K562 (cell line): ENCODE results near the gene NT5C2. TPM values are rescaled to one million over a fixed set of nuclear protein-coding genes. Genes with fewer than 3 reads are reported as not detected.

Experiments used
- FUS ChIP-seq: fragments of 200-400 bp; formaldehyde crosslinking; optimal IDR thresholded peaks from 2 replicates; pipeline ENCODE3; 2017; ENCODE audit warnings: low read depth, low read length
- KLF13 ChIP-seq: fragments of 450-650 bp; IDR thresholded peaks from 2 replicates; pipeline ENCODE4 v1.6.1; 2016; ENCODE audit warnings: missing genetic modification characterization, low read depth, mild to moderate bottlenecking, missing compliant biosample characterization, moderate library complexity, borderline replicate concordance
- MTF1 ChIP-seq: fragments of 250-450 bp; sonication (Bioruptor Pico); IDR thresholded peaks from 2 replicates; pipeline ENCODE4 v1.9.0; 2021; ENCODE audit warnings: moderate library complexity, mild to moderate bottlenecking, inconsistent platforms, borderline replicate concordance
- U2AF2 ChIP-seq: fragments of 200-400 bp; formaldehyde crosslinking; optimal IDR thresholded peaks from 2 replicates; pipeline ENCODE3; 2017; ENCODE audit warnings: low read depth, mild to moderate bottlenecking, low read length
- ZNF184 ChIP-seq: sonication (generic); formaldehyde crosslinking; IDR thresholded peaks from 2 replicates; pipeline ENCODE4 v1.5.0; 2020; ENCODE audit warnings: missing genetic modification reagents
- ZNF561 ChIP-seq: fragments of 450-650 bp; formaldehyde crosslinking; conservative IDR thresholded peaks from 2 replicates; pipeline ENCODE4 v1.4.0; 2020; ENCODE audit warnings: mild to moderate bottlenecking, moderate library complexity
- ZNF584 ChIP-seq: fragments of 200-800 bp; sonication (Bioruptor generic); IDR thresholded peaks from 2 replicates; pipeline ENCODE4 v1.6.1; 2016; ENCODE audit warnings: low read depth, mild to moderate bottlenecking, missing genetic modification characterization, missing compliant biosample characterization
- ZNF77 ChIP-seq: fragments of 250-450 bp; sonication (Bioruptor Pico); IDR thresholded peaks from 2 replicates; pipeline ENCODE4 v1.5.0; 2020
- polyA plus RNA-seq, 8 experiments: library from polyadenylated mRNA; depleted of rRNA in 4 of 8; stranded (reverse) in 5 of 8; unstranded in 3 of 8; fragments of >200 nt; fragmentation: Nextera tagmentation in 2 of 8; fragmentation: Illumina TruSeq in 1 of 8; extraction: Ambion mirVana in 2 of 8; extraction: Trizol in 1 of 8; gene quantifications; 2 replicates each; pipeline versions ENCODE4 v1.2.1 to v1.2.3, GENCODE V29; 2011 to 2014; ENCODE audit warnings: inconsistent platforms in 1 of 8, missing spikeins in 1 of 8
- total RNA-seq, 7 experiments: library from RNA; depleted of rRNA in 6 of 7; stranded (reverse); fragments of >200 nt in 6 of 7; fragmentation: Illumina TruSeq in 2 of 7; extraction: Trizol in 2 of 7; gene quantifications; 2 replicates each; pipeline versions ENCODE4 v1.2.1 to v1.2.3, GENCODE V29; 2011 to 2021; ENCODE audit warnings: low replicate concordance in 1 of 7
- TF ChIP-seq, protein P1 (sequence below), 2 experiments: fragments of 450-650 bp in 1 of 2; sonication (generic) in 1 of 2; formaldehyde crosslinking in 1 of 2; IDR thresholded peaks; 2 replicates each; pipeline versions ENCODE4 v1.7.1 to v1.9.0; 2016 to 2022; ENCODE audit warnings: inconsistent platforms in 1 of 2, mild to moderate bottlenecking in 1 of 2, missing genetic modification reagents in 1 of 2
- TF ChIP-seq, protein P2 (sequence below): fragments of 250-450 bp; sonication (Bioruptor Pico); IDR thresholded peaks from 2 replicates; pipeline ENCODE4 v1.8.0; 2022; ENCODE audit warnings: inconsistent platforms
- TF ChIP-seq, protein P3 (sequence below): fragments of 450-650 bp; formaldehyde crosslinking; IDR thresholded peaks from 2 replicates; pipeline ENCODE4 v1.4.0; 2022; ENCODE audit warnings: missing genetic modification characterization
- TF ChIP-seq, protein P4 (sequence below): fragments of 450-650 bp; IDR thresholded peaks from 2 replicates; pipeline ENCODE4 v1.6.1; 2018; ENCODE audit not compliant: partially characterized antibody

Gene NT5C2
- total and polyA plus RNA-seq, 9 of the 15 experiments (the other 6 are each of a cell fraction or from before 2014, with no cell fraction given): 11.3 to 45.2 (median 27.7) TPM

DNA sequence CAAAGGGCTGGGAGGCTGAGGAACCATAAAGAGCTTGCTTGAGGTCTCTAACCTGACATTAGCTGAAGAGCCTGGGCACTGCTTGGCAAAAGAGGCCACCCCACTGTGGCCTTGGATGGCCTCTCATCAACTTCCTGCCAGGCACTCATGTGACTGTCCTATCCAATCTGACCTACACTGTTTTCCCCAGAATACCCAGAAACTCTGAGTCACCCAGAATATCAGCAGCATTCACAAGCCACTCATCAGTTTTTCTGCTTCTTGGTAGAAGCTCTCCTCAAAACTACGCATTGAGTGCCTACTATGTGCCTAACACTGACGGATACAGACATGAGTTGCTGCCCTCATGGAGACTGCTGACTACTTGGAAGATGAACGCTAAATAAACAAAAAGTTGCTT, 4.1 kb upstream of the NT5C2 start (continued):
- TF ChIP-seq, protein P1, sequence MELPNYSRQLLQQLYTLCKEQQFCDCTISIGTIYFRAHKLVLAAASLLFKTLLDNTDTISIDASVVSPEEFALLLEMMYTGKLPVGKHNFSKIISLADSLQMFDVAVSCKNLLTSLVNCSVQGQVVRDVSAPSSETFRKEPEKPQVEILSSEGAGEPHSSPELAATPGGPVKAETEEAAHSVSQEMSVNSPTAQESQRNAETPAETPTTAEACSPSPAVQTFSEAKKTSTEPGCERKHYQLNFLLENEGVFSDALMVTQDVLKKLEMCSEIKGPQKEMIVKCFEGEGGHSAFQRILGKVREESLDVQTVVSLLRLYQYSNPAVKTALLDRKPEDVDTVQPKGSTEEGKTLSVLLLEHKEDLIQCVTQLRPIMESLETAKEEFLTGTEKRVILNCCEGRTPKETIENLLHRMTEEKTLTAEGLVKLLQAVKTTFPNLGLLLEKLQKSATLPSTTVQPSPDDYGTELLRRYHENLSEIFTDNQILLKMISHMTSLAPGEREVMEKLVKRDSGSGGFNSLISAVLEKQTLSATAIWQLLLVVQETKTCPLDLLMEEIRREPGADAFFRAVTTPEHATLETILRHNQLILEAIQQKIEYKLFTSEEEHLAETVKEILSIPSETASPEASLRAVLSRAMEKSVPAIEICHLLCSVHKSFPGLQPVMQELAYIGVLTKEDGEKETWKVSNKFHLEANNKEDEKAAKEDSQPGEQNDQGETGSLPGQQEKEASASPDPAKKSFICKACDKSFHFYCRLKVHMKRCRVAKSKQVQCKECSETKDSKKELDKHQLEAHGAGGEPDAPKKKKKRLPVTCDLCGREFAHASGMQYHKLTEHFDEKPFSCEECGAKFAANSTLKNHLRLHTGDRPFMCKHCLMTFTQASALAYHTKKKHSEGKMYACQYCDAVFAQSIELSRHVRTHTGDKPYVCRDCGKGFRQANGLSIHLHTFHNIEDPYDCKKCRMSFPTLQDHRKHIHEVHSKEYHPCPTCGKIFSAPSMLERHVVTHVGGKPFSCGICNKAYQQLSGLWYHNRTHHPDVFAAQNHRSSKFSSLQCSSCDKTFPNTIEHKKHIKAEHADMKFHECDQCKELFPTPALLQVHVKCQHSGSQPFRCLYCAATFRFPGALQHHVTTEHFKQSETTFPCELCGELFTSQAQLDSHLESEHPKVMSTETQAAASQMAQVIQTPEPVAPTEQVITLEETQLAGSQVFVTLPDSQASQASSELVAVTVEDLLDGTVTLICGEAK (IDR thresholded peaks at IDR 0.05): no peak
- TF ChIP-seq, protein P1 (CRISPR knock-in tag; IDR thresholded peaks at IDR 0.05): no peak
- TF ChIP-seq, protein P2, sequence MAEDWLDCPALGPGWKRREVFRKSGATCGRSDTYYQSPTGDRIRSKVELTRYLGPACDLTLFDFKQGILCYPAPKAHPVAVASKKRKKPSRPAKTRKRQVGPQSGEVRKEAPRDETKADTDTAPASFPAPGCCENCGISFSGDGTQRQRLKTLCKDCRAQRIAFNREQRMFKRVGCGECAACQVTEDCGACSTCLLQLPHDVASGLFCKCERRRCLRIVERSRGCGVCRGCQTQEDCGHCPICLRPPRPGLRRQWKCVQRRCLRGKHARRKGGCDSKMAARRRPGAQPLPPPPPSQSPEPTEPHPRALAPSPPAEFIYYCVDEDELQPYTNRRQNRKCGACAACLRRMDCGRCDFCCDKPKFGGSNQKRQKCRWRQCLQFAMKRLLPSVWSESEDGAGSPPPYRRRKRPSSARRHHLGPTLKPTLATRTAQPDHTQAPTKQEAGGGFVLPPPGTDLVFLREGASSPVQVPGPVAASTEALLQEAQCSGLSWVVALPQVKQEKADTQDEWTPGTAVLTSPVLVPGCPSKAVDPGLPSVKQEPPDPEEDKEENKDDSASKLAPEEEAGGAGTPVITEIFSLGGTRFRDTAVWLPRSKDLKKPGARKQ (CRISPR knock-in tag): no peak
- no peak for TF ChIP-seq ZNF561 (CRISPR knock-in tag)
- TF ChIP-seq, protein P3, sequence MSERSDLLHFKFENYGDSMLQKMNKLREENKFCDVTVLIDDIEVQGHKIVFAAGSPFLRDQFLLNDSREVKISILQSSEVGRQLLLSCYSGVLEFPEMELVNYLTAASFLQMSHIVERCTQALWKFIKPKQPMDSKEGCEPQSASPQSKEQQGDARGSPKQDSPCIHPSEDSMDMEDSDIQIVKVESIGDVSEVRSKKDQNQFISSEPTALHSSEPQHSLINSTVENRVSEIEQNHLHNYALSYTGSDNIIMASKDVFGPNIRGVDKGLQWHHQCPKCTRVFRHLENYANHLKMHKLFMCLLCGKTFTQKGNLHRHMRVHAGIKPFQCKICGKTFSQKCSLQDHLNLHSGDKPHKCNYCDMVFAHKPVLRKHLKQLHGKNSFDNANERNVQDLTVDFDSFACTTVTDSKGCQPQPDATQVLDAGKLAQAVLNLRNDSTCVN (CRISPR knock-in tag): no peak
- no peak for TF ChIP-seq FUS
- no peak for TF ChIP-seq MTF1 (CRISPR knock-in tag)
- no peak for TF ChIP-seq KLF13 (tag)
- TF ChIP-seq, protein P4, sequence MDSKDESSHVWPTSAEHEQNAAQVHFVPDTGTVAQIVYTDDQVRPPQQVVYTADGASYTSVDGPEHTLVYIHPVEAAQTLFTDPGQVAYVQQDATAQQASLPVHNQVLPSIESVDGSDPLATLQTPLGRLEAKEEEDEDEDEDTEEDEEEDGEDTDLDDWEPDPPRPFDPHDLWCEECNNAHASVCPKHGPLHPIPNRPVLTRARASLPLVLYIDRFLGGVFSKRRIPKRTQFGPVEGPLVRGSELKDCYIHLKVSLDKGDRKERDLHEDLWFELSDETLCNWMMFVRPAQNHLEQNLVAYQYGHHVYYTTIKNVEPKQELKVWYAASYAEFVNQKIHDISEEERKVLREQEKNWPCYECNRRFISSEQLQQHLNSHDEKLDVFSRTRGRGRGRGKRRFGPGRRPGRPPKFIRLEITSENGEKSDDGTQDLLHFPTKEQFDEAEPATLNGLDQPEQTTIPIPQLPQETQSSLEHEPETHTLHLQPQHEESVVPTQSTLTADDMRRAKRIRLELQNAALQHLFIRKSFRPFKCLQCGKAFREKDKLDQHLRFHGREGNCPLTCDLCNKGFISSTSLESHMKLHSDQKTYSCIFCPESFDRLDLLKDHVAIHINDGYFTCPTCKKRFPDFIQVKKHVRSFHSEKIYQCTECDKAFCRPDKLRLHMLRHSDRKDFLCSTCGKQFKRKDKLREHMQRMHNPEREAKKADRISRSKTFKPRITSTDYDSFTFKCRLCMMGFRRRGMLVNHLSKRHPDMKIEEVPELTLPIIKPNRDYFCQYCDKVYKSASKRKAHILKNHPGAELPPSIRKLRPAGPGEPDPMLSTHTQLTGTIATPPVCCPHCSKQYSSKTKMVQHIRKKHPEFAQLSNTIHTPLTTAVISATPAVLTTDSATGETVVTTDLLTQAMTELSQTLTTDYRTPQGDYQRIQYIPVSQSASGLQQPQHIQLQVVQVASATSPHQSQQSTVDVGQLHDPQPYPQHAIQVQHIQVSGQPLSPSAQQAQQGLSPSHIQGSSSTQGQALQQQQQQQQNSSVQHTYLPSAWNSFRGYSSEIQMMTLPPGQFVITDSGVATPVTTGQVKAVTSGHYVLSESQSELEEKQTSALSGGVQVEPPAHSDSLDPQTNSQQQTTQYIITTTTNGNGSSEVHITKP: no peak
- TF ChIP-seq ZNF584 (CRISPR knock-in tag): peak; percentile 88
- no peak for TF ChIP-seq U2AF2
- TF ChIP-seq ZNF77: no peak
- no peak for TF ChIP-seq ZNF184
